Nucleus accumbens (tissue), 56 donors: Measurements from ENCODE around the gene ZPLD1.

Experiments used
- DNase-seq, 56 donors: peaks; one replicate each; lab custom pipeline; 2025; lab: John Stamatoyannopoulos, UW

The ZPLD1 gene

DNA sequence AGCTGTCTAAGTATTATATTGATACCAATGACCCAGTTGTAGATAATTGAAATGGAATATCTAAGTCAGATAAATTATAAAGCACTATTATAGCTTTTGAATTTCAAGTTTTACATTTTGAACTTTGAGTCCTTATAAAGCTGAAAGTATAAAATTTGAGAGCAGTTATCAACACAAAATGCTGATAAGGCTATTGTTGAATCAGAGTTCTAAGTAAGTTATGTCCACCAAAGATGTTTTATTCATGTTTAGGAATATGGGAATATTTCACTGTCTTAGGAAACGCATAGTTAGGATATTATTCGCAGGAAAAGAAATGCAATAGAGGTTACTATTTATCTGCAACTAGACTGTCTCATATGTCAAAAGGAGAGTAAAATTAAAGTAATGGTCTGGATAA, 29.4 kb downstream of the ZPLD1 start:
- DNase-seq = no peak

DNA sequence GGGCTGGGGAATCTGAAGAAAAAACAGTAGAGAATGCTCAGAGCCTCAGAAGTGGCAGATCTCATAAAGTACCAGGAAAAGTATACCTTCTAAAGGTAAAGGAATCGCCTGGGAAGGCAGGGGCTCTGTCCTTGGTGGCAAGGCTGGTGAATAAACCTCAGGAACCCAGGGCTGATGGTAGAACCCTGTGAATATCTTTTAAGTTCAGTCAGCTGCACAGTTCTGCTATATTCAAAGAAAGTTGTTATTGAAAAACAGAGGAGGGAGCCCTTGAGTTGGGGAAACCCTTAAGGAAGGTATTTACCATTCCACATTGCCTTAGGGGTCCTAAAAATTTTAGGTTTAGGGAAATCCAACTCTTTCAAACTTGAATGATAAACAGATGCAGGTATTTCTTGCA, 31.2 kb downstream of the ZPLD1 start:
- no peak for DNase-seq

DNA sequence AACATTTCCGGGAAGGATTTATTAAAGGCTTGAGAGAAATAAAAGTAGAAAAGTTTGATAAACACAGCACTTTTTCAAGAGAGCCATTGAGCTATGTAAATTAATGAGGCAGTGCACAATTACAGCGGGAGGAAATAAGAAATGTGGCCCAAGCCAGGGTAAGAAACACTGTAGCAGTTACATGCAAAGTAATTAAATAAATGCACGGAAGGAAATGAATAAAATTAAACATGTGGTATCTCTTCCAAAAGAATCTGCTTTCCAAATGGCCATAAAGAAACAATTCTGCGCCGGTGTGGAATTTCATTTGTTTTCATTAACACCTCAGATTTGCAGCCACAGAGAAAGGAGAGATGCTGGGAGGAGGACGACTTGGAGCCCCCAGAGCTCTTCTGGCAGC, 35.3 kb downstream of the ZPLD1 start:
- no peak for DNase-seq

DNA sequence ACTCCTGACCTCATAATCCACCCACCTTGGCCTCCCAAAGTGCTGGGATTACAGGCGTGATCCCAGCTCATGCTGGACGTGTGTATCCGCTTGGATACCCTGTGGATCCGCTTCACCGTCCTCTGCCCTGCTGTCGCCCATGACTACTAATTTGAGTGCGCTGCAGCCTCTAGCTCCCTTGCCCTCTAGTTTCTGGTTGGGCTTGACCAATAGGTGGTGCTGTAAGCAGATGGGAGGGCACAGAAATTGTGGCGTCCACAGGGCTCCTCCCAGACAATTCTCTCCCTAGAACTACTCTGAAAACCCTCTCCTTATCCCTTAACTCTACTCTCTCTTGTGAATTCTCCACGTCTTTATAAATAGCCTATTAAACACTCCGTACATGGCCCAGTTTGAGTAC, 36.2 kb downstream of the ZPLD1 start:
- DNase-seq = no peak

DNA sequence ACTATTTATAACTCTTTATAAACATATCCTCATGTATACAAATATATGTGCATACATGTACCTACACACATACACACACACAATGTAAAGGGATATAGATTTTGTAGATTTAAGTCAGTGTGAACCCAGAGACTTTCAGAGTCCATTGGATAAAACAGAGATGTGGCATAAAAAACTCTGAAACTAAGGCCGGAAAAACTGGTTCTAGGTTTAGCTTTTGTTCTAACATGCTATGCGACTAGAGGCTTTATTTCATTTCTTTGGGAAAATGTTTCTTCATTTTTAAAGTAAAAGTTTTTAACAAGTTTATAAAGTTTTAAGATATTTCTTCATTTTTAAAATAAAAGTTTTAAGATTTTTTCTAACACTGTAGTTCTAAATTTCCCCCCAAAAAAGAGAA, 36.7 kb downstream of the ZPLD1 start:
- no peak for DNase-seq

DNA sequence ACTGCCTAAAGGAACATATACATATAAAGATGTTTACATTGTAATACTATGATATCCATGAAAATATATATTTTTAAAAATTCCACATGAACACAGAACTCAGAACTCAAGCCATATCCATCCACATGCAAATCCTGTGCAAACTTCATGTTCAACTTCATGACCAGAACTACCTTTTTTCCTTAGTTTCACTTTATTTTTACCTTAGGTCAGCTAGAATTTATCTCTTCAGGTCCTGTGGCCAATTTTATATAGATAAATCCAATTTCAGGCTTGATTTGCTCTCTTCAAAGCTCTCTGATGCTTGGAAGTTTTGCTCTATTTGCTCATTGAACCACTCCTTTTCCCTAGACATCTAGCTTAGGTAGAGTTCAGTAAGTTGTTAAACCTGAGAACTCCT, 38.8 kb downstream of the ZPLD1 start:
- no peak for DNase-seq

DNA sequence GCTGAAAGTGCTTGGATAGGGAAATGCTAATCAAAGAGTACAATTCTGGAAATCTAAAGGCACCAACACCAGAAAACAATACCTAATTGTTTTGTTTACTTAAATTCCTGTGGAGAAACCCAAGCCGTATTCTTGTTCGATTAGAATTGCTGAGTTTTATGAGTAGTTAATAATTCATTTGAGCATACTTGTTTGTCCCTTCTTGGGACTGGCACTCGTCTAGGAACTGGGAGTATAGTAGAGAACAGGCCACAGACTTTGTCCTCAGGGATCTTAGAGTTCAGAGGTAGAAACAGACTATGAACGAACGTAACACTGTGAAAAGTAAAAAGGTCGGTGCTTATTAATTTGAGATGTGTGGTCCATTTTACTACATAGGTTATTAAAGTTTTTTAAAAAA, 39.4 kb downstream of the ZPLD1 start:
- DNase-seq = no peak

DNA sequence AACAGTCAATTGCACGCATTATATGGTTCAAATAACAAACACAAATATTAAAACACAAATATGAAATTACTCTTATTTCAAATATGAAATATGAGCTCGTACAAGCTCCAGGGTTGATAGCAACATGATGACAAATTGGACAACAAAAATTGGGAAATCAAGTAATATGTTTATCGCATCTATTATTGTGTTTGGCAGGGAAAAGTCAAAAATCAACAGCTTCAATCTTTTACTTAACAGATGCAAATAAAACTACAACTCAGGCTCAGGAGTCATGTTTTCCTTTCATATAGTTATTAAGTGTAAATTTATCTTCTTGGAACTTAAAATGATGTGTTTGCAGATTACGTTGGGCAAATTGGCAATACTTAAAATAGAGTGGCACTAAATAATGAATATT, 41.4 kb downstream of the ZPLD1 start:
- no peak for DNase-seq

DNA sequence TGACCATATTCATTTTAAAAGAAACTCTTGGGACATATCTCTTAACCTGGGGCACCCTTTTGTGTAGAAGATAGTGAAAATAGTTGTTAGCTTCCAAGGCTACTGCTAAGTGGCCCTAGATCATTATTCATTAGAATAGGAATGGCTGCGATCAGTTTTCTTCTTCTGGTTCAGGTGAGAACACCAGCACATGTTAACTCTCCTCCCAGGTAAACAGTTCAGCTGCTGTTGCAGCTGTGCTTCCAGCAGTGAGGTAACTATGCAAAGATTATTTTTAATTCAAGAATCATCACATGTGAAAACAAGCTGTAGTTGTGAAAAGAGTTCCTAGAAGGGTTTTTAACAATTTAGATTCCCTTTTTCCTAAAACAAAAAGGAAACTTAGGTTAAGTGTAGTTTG, 43.3 kb downstream of the ZPLD1 start:
- no peak for DNase-seq

DNA sequence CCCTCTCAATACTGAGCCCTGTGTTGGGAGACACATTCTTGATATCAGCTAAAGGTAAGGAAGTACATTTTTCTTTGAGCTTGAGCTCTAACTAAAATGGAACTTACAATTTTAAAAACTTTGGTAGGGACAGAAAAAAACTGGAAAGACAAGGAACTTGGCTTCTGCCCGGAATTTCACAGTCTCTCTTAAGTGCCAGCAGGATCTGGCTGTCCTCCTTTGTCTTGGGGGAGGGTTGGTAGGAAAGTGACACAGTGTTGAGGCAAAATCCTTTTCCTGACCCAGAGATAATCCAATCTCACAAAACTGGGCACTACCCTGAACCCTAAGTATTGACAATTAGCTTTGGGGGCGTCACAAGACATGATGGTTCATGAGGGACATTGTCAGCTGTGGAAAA, 45.3 kb downstream of the ZPLD1 start:
- peak in 1 of 56 donors; percentile 0 for DNase-seq

DNA sequence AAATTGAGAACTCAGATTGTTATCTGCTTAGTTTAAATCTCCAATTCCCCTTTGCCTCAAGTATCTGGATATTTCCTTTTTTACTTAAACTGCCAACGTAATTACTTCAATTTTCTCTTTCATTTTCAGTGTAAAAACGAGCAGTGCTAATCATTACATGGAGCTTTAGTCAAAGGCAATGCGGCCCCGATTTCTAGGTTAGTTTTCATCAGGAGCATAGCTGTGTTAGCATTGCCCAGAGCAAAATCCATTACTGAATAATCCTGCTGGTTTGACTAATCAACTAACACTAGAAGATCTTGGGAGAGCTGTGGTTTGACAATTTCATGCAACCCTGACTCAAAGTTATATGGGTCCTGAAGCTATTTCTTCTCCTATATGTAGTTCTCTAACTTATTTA, 46.2 kb downstream of the ZPLD1 start:
- DNase-seq = no peak

DNA sequence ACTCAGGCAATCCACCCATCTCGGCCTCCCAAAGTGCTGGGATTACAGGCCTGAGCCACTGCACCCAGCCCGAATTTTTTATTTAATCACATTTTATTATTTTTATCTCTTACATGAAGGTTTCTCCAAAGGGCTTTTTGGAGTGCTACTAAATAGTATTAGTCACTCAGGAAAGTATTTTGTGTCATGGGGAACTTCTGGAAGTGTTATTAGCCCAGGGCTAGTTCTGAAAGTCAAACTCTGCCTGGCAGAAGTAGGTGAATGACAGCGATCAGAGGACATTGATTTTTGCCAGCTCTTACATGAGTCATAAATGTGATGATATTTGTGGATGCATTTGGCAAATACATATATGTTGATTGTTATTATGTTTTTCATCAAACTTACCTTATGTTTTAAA, 48.7 kb downstream of the ZPLD1 start:
- no peak for DNase-seq

DNA sequence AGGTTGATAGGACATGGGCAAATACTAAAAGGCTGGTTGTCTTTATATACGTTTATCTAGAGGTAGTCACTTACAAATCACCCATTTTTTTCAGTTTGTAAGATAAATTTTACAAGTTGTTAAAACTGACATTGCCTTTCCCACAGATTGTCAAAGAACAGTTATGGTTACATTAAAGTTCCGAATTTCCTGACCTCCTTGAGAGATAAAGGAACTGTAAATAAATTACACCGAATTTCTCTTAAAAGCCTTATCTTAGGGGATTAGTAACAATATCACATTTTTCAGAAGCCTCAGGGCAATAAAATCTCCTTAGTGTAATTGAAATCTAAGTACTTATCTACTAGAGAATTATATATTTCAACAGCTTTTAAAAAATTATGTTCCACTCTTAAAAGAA, 49.5 kb downstream of the ZPLD1 start:
- DNase-seq = no peak

DNA sequence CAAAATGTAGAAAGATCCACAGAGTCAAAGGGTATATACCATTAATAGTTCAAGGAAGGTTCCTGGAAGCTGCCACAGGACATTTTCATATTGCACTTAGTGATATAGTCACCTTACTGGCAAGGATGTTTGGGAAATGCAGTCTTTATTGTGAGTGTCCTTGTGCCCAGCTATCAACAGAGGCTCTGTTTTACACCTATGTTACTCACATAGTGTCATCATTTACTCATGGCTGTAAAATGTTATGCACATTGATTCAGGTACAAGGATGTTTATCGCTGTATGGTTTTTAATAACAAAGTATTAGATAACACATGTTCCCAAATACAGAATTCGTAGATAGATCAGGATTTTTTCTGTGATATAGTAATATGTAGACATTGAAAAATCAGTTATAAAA, 50.9 kb downstream of the ZPLD1 start:
- no peak for DNase-seq

DNA sequence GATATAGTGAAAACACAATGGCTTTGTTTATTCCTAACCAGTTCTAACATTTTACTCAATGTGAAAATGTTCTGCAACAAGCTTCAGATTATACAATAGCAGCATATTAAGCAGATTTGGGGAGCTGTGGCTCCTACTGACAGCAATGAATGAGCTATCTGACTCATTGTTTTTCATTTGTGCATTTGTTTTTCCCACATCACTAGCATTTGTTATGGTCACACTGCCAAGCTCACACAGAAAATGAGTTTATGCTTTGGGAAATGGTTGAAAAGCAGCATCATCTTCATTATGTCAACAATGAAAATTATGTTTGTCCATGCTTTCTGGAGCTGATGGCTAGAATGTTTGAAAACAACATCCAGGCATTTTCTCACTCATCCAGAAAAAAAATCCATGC, 53.5 kb downstream of the ZPLD1 start:
- DNase-seq = no peak

DNA sequence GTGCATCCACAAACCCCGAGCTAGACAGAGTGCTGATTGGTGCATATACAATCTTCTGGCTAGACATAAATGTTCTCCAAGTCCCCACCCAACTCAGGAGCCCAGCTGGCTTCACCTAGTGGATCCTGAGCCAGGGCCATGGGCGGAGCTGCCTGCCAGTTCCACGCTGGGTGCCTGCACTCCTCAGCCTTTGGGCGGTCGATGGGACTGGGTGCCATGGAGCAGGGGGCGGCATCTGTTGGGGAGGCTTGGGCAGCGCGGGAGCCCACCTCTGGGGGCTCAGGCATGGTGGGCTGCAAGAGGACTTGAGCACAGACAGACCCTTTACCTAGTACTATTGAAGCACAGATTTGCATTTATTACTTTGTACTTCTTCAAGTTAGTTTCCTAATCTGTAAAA, 57.5 kb downstream of the ZPLD1 start:
- no peak for DNase-seq

DNA sequence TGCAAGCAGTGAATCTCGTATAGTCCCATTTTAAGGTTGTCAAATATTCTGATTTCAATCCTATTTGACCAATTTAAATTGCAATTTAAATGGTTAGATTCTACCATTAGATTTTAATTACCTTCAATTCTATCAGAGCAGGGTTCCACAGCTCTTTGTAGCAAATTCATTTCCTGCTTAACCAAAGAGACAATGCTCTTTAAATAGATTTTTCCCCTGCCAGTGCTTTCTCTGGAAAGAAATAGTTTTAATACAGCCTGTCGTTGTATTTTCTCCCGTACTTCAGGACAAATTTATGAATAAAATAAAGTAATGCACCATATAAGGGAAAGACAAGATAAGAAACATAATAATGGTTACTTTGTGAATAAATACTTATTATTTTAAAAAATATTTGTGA, 62.8 kb downstream of the ZPLD1 start:
- no peak for DNase-seq

DNA sequence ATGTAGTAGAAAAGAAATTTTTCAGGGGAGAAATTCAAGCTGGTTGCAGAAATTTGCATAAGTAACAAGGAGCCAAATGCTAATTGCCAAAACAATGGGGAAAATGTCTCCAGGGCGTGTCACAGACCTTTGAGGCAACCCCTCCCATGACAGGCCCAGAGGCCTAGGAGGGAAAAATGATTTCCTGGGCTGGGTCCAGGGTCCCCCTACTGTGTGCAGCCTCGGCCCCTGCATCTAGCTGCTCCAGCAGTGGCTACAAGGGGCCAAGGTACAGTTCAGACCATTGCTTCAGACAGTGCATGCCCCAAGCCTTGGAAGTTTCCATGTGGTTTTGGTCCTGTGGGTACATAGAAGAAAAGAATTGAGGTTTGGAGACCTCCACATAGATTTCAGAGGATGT, 70.7 kb downstream of the ZPLD1 start:
- DNase-seq = no peak

DNA sequence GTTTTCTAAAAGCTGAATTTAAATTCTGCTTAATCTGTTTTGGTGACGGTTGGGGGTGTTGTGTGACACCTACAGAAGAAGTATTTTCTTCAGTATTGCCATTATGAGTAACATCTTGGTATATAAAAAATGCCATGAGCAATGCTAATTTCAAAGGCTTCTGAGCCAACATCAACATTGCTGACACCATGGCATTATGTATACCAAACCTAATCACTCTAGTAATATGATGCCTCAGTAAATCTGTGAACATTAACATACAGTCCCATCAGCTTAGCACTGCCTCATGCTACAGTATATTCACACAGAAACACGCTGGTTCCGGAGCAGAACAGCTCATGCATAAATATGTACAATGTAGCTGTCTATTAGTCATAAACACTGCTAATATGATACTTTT, 75.8 kb downstream of the ZPLD1 start:
- DNase-seq = no peak

DNA sequence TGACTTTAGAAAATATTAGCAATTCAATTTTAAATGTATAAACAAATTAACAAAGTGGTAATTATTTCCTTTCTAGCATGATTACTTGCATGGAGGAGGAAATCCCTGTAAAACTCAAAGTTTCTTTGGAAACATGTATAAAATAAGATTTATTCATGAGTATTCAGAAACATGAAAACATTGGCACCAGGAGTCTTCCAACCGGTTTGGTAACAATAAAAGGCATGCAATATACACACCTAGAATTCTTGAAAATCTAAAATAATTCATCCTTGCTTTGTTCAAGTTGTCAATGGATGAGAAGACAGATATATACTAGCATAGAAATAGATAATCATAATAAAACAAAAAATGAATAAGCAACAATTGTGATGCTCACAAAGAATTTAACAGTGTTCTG, 76.4 kb downstream of the ZPLD1 start:
- DNase-seq = no peak

DNA sequence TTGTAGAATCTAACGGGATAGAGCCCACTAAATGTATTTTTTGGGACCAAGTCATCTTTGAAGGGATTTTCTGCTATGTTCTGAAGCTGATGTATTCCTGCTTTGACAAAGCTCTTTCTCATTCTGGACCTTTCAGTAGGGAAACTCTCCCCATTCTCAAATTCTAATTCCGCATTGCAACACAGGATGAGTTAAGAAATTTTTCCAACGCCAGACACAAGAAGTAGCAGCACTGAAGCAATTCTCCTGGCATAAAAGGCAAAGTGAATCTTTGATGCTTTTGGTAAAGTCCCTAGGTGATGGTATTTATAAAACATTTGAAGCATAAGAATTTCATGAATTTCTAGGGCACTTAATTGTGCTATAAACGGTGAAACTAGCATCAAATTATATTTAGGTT, 76.8 kb downstream of the ZPLD1 start:
- no peak for DNase-seq

DNA sequence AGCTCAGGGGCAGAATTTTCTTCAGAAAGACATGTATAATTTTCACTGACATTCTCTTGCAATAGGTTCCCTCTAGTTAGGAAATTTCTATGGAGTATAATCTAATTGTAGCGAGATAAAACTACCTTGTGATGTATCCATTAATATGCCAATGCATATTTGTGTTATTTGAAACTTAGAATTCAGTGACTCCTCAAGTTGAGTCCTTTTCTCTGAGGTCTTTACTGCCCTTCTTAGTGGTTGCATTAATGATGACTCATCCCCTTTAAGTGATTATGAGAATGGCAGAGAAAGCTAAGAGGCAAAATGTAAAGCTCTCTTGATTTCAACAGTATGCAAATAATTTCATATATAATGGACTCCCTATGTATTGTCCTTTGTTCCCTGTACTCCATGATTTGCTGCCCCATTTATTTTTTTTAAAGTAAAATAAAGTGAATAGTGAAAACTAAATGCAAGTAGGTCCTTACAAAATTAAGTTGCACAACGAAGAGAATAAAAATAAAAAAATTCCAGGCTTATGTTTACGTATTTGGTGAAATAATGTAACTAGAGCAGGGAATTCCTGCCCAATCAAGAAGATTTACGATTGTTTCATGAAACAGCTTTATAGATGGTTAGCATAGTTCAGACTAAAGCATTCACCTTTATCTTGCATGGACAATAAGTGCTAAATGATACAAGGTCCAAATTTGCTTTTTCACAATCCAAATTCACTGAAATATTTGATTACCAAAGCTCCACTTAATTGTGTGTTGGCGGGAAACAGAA, 78.1 kb downstream of the ZPLD1 start:
- DNase-seq = no peak

DNA sequence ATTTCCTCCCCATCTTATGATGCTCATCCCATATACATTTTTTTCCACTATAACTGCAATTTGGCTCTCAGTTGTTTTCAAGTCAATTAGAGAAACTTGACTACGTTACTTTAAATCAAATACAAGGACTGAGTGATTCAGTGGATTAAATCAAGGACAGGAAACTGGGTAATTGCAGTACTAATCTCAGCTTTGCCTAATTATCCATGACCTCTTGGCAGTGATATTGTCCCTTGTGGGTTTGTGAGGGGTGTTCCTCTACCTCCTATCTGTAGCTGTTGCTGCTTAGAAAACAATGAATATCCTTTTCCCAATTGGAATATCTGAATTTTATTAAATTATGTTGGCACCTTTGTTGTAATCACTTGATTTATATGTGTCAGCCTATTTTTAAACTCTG, 79.4 kb downstream of the ZPLD1 start:
- no peak for DNase-seq
